Parathyroid adenoma (tissue), 2 donors: Measurements from ENCODE around the gene PRR18.

Experiments used
- H2AFZ ChIP-seq: fragments of 300-600 bp; sonication (generic); one replicate; pipeline ENCODE4 v1.7.0; 2017; ENCODE audit warnings: antibody characterized with exemption, mild to moderate bottlenecking
- H3K27ac ChIP-seq: fragments of 300-600 bp; sonication (generic); one replicate; pipeline ENCODE4 v1.7.0; 2017
- H3K27me3 ChIP-seq: fragments of 300-600 bp; sonication (generic); one replicate; pipeline ENCODE4 v1.7.0; 2017; ENCODE audit warnings: low read length; ENCODE audit not compliant: control insufficient read depth, insufficient read depth
- H3K36me3 ChIP-seq: fragments of 300-600 bp; sonication (generic); one replicate; pipeline ENCODE4 v1.7.0; 2017; ENCODE audit warnings: low read length; ENCODE audit not compliant: control insufficient read depth, insufficient read depth
- H3K4me1 ChIP-seq: fragments of 300-600 bp; sonication (generic); one replicate; pipeline ENCODE4 v1.7.0; 2017; ENCODE audit warnings: control low read depth
- H3K4me2 ChIP-seq: fragments of 300-600 bp; sonication (generic); one replicate; pipeline ENCODE4 v1.7.0; 2017; ENCODE audit warnings: low read length
- H3K4me3 ChIP-seq: fragments of 300-600 bp; sonication (generic); one replicate; pipeline ENCODE4 v1.7.0; 2017; ENCODE audit warnings: low read depth, low read length
- H3K79me2 ChIP-seq: fragments of 300-600 bp; sonication (generic); one replicate; pipeline ENCODE4 v1.7.0; 2017; ENCODE audit warnings: control low read depth
- H3K9ac ChIP-seq: fragments of 300-600 bp; sonication (generic); one replicate; pipeline ENCODE4 v1.7.0; 2017; ENCODE audit warnings: mild to moderate bottlenecking
- H3K9me3 ChIP-seq: fragments of 300-600 bp; sonication (generic); one replicate; pipeline ENCODE4 v1.7.0; 2017; ENCODE audit warnings: low read length; ENCODE audit not compliant: control insufficient read depth
- CTCF ChIP-seq: fragments of 300-600 bp; sonication (generic); IDR thresholded peaks from one replicate; pipeline ENCODE4 v1.7.0; 2017; ENCODE audit warnings: antibody characterized with exemption, mild to moderate bottlenecking
- donor health status: primary hyperparathyroidism.

The PRR18 gene

GRCh38 chr6:166269301-166270039 is 38.7 kb downstream of the PRR18 start:
- Histone ChIP-seq H3K9ac (no peak overlapping the region), H3K27me3 (no peaks in the 10 kb centered on the region), H3K4me3 (no peak overlapping the region), H3K4me2 (no peak overlapping the region), H3K27ac (no peak overlapping the region), H3K4me1 (no peaks in the 10 kb centered on the region), H3K9me3 (no peaks in the 10 kb centered on the region), H2AFZ (no peak overlapping the region), H3K36me3 (no peaks in the 10 kb centered on the region), H3K79me2 (no peaks in the 10 kb centered on the region)
- TF ChIP-seq CTCF, result no peak

- Histone ChIP-seq H3K9me3 (no peaks in the 10 kb centered on the region), H3K9ac (no peak overlapping the region), H3K4me3 (no peak overlapping the region), H3K27ac (no peak overlapping the region), H3K36me3 (no peaks in the 10 kb centered on the region), H3K79me2 (no peaks in the 10 kb centered on the region), H3K4me2 (no peak overlapping the region), H3K4me1 (no peaks in the 10 kb centered on the region), H3K27me3 (no peaks in the 10 kb centered on the region), H2AFZ (no peak overlapping the region)
- TF ChIP-seq CTCF, result no peak
Observed at GRCh38 chr6:166268431-166268830, 39.8 kb downstream of the PRR18 start.

GRCh38 chr6:166267526-166267925 is 40.7 kb downstream of the PRR18 start:
- H3K27ac ChIP-seq, result no peak overlapping the region
- no peak for TF ChIP-seq CTCF
- H2AFZ ChIP-seq, result no peak overlapping the region
- no peaks in the 10 kb centered on the region for H3K27me3 ChIP-seq
- H3K4me1 ChIP-seq, result no peaks in the 10 kb centered on the region
- H3K4me2 ChIP-seq, result no peak overlapping the region
- H3K9ac ChIP-seq, result no peak overlapping the region
- H3K79me2 ChIP-seq, result no peaks in the 10 kb centered on the region
- no peak overlapping the region for H3K4me3 ChIP-seq
- no peaks in the 10 kb centered on the region for H3K9me3 ChIP-seq
- H3K36me3 ChIP-seq, result no peaks in the 10 kb centered on the region

- H3K9me3 ChIP-seq, result no peaks in the 10 kb centered on the region
- no peaks in the 10 kb centered on the region for H3K4me1 ChIP-seq
- no peaks in the 10 kb centered on the region for H3K36me3 ChIP-seq
- no peak overlapping the region for H3K27ac ChIP-seq
- H3K27me3 ChIP-seq, result no peaks in the 10 kb centered on the region
- H3K4me2 ChIP-seq, result no peak overlapping the region
- TF ChIP-seq CTCF, result no peak
- H2AFZ ChIP-seq, result no peak overlapping the region
- no peak overlapping the region for H3K4me3 ChIP-seq
- no peak overlapping the region for H3K9ac ChIP-seq
- H3K79me2 ChIP-seq, result no peaks in the 10 kb centered on the region
Observed at GRCh38 chr6:166266336-166266735, 41.9 kb downstream of the PRR18 start.
